IMR-90 (cell line): ENCODE results near the gene TSG101.

Experiments used
- BHLHE40 ChIP-seq: fragments of 150-350 bp; IDR thresholded peaks from 2 replicates; pipeline ENCODE4 v1.6.1; 2016; ENCODE audit warnings: mild to moderate bottlenecking, low read depth, low read length
- CHD1 ChIP-seq: IDR thresholded peaks from 2 replicates; pipeline ENCODE4 v1.6.1; 2012; ENCODE audit warnings: low read depth, low read length, improper control_type of control experiment
- CTCF ChIP-seq: conservative IDR thresholded peaks from 2 replicates; pipeline ENCODE4 v1.5.1; 2012; ENCODE audit warnings: mild to moderate bottlenecking, low read depth, low read length, improper control_type of control experiment
- MAFK ChIP-seq: IDR thresholded peaks from 2 replicates; pipeline ENCODE4 v1.6.1; 2012; ENCODE audit warnings: low read depth, low read length, improper control_type of control experiment
- MXI1 ChIP-seq: IDR thresholded peaks from 2 replicates; pipeline ENCODE4 v1.6.1; 2012; ENCODE audit warnings: low read depth, mild to moderate bottlenecking, low read length, moderate library complexity, borderline replicate concordance
- NFE2L2 ChIP-seq: fragments of 150-350 bp; IDR thresholded peaks from 2 replicates; pipeline ENCODE4 v1.6.1; 2016; ENCODE audit warnings: low read depth, mild to moderate bottlenecking, low read length
- POLR2A ChIP-seq: IDR thresholded peaks from 2 replicates; pipeline ENCODE4 v1.6.1; 2012; ENCODE audit warnings: mild to moderate bottlenecking, low read depth, low read length
- RAD21 ChIP-seq: IDR thresholded peaks from 2 replicates; pipeline ENCODE4 v1.6.1; 2012; ENCODE audit warnings: low read length, improper control_type of control experiment
- RCOR1 ChIP-seq: IDR thresholded peaks from 2 replicates; pipeline ENCODE4 v1.6.1; 2012; ENCODE audit warnings: mild to moderate bottlenecking, low read length, improper control_type of control experiment; ENCODE audit not compliant: insufficient replicate concordance
- RFX5 ChIP-seq: IDR thresholded peaks from 2 replicates; pipeline ENCODE4 v1.8.0; 2012; ENCODE audit warnings: low read depth, mild to moderate bottlenecking, low read length, moderate library complexity
- TF ChIP-seq, protein P1 (sequence below): fragments of 150-350 bp; IDR thresholded peaks from 2 replicates; pipeline ENCODE4 v1.6.1; 2017; ENCODE audit warnings: mild to moderate bottlenecking, antibody characterized with exemption, low read length, low read depth

DNA sequence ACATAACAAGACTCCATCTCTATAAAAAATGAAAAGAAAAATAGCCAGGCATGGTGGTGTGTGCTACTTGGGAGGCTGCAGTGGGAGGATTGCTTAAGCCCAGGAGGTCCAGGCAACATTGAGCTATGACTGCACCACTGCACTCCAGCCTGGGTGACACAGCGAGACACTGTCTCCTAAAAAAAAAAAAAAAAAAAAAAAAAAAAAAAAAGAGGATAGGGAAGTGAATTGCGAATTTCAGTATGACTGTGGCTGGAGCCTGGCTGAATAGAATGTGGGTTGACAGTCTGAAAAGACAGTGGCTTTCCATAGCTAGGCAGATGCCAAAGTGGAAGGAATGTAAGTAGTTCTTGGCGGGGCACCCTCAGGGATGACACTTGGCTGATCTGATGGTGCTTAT, 77.5 kb downstream of the TSG101 start:
- no peak for TF ChIP-seq CTCF
- TF ChIP-seq MAFK, result no peak
- TF ChIP-seq POLR2A, result no peak
- TF ChIP-seq CHD1, result no peak
- TF ChIP-seq RAD21, result no peak
- no peak for TF ChIP-seq NFE2L2
- no peak for TF ChIP-seq RCOR1
- no peak for TF ChIP-seq MXI1
- TF ChIP-seq RFX5, result no peak
- TF ChIP-seq, protein P1, sequence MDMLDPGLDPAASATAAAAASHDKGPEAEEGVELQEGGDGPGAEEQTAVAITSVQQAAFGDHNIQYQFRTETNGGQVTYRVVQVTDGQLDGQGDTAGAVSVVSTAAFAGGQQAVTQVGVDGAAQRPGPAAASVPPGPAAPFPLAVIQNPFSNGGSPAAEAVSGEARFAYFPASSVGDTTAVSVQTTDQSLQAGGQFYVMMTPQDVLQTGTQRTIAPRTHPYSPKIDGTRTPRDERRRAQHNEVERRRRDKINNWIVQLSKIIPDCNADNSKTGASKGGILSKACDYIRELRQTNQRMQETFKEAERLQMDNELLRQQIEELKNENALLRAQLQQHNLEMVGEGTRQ, result no peak
- TF ChIP-seq BHLHE40, result no peak
